Panc1 (cell line): Measurements from ENCODE around the gene NKX2-1. TPM values are rescaled to one million over a fixed set of nuclear protein-coding genes. Genes with fewer than 3 reads are reported as not detected.

ENCODE experiments used
- ATAC-seq: fragments of 200-7000 bp; cut with Tn5 transposase; 2 replicates; pipeline ENCODE4 v1.9.1; 2020; ENCODE audit warnings: mild to moderate bottlenecking, moderate library complexity
- BruUV-seq: library from RNA; stranded (reverse); fragments of 400-500 nt; replicated peaks from 2 replicates; lab custom pipeline; 2021; lab: Mats Ljungman, UMichigan
- CTCF ChIA-PET: fragments of 300-600 bp; sonication (Branson Sonifier 250); formaldehyde crosslinking; loops from one replicate; lab custom pipeline; 2022; ENCODE audit warnings: antibody characterized with exemption; lab: Charles Lee
- POLR2A ChIA-PET: fragments of 300-600 bp; sonication (Branson Sonifier 250); formaldehyde crosslinking; loops from one replicate; lab custom pipeline; 2022; ENCODE audit warnings: antibody characterized with exemption; lab: Charles Lee
- DNase-seq: peaks from one replicate; pipeline ENCODE4 v3.0.0-alpha.2; 2010; ENCODE audit warnings: low read depth, low spot score
- H3K27ac ChIP-seq: 2 replicates; pipeline ENCODE4 v1.5.1; 2011; ENCODE audit warnings: mild to moderate bottlenecking, low read length, inconsistent platforms
- H3K27me3 ChIP-seq: fragments of 200-500 bp; sonication (Bioruptor generic); 2 replicates; pipeline ENCODE4 v1.6.0; 2014; ENCODE audit warnings: low read length, inconsistent platforms; ENCODE audit not compliant: control insufficient read depth, insufficient read depth
- H3K36me3 ChIP-seq: fragments of 200-500 bp; sonication (Bioruptor generic); 2 replicates; pipeline ENCODE4 v1.5.1; 2014; ENCODE audit warnings: inconsistent platforms, mild to moderate bottlenecking, low read length, moderate library complexity; ENCODE audit not compliant: control insufficient read depth, insufficient read depth
- H3K4me1 ChIP-seq: 2 replicates; pipeline ENCODE4 v1.5.1; 2011; ENCODE audit warnings: inconsistent platforms, mild to moderate bottlenecking, low read length, moderate library complexity; ENCODE audit not compliant: control insufficient read depth, insufficient read depth
- H3K4me3 ChIP-seq, 2 experiments: 2 replicates each; pipeline ENCODE4 v1.5.1; 2011 to 2012; ENCODE audit warnings: low read depth in 2 of 2, low read length in 2 of 2, mild to moderate bottlenecking in 2 of 2, inconsistent platforms in 1 of 2, moderate library complexity in 1 of 2
- H3K9me3 ChIP-seq: fragments of 200-500 bp; sonication (Bioruptor generic); 2 replicates; pipeline ENCODE4 v1.5.1; 2014; ENCODE audit warnings: low read depth, mild to moderate bottlenecking, inconsistent platforms, low read length, moderate library complexity; ENCODE audit not compliant: control insufficient read depth, insufficient read depth
- POLR2AphosphoS5 ChIP-seq: IDR thresholded peaks from 2 replicates; pipeline ENCODE4 v1.6.1; 2012; ENCODE audit warnings: mild to moderate bottlenecking, low read depth, low read length, moderate library complexity
- SIN3A ChIP-seq: IDR thresholded peaks from 2 replicates; pipeline ENCODE4 v1.6.1; 2012; ENCODE audit warnings: low read depth, mild to moderate bottlenecking, low read length, moderate library complexity, borderline replicate concordance; ENCODE audit not compliant: insufficient read depth
- TCF7L2 ChIP-seq: IDR thresholded peaks from 2 replicates; pipeline ENCODE4 v1.6.1; 2011; ENCODE audit warnings: mild to moderate bottlenecking, low read depth, low read length, inconsistent platforms
- in situ Hi-C: cut with HindIII; loops from 2 replicates; pipeline ENCODE4 v1.10.0; 2016; ENCODE audit warnings: low sequenced_read_pairs, low pct_unique_long_range_greater_than_20kb
- intact Hi-C: fragments of 100-400 bp; cut with micrococcal nuclease; formaldehyde crosslinking; loops from one replicate; pipeline ENCODE4 v1.10.0; 2022; ENCODE audit not compliant: unreplicated experiment
- total RNA-seq: library from RNA; stranded (reverse); gene quantifications from one replicate; pipeline ENCODE4 v1.2.1, GENCODE V29; 2021; ENCODE audit not compliant: unreplicated experiment
- TF ChIP-seq, protein P1 (sequence below), 2 experiments: IDR thresholded peaks; 2 replicates each; pipeline ENCODE4 v1.6.1; 2011 to 2012; ENCODE audit warnings: low read depth in 2 of 2, control low read depth in 1 of 2, low read length in 1 of 2, mild to moderate bottlenecking in 1 of 2, moderate library complexity in 1 of 2; ENCODE audit not compliant: insufficient read depth in 1 of 2
- TF ChIP-seq, protein P2 (sequence below): fragments of 450-650 bp; IDR thresholded peaks from 2 replicates; pipeline ENCODE4 v1.5.1; 2017; ENCODE audit warnings: mild to moderate bottlenecking

NKX2-1 gene
- total RNA-seq, 1 experiment from 2014 or later, result 0.13 TPM

DNA sequence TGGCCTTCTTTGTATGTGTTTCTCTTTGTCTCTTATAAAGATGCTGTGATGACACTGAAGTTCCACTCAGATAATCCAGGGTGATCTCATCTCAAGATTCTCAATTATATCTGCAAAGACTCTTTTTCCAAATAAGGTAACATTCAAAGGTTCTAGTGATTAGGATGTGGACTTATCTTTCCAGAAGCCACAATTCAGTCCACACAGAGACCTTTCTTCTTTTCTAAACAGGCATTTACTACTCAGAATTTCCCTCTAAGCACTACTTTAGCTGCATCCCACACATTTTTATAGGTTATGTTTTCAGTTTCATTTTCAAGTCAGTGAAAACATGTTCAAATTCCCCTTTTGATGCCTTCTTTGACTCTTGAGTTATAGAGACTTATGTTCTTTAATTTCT is 9.0 kb upstream of the NKX2-1 start:
- TF ChIP-seq, protein P1, sequence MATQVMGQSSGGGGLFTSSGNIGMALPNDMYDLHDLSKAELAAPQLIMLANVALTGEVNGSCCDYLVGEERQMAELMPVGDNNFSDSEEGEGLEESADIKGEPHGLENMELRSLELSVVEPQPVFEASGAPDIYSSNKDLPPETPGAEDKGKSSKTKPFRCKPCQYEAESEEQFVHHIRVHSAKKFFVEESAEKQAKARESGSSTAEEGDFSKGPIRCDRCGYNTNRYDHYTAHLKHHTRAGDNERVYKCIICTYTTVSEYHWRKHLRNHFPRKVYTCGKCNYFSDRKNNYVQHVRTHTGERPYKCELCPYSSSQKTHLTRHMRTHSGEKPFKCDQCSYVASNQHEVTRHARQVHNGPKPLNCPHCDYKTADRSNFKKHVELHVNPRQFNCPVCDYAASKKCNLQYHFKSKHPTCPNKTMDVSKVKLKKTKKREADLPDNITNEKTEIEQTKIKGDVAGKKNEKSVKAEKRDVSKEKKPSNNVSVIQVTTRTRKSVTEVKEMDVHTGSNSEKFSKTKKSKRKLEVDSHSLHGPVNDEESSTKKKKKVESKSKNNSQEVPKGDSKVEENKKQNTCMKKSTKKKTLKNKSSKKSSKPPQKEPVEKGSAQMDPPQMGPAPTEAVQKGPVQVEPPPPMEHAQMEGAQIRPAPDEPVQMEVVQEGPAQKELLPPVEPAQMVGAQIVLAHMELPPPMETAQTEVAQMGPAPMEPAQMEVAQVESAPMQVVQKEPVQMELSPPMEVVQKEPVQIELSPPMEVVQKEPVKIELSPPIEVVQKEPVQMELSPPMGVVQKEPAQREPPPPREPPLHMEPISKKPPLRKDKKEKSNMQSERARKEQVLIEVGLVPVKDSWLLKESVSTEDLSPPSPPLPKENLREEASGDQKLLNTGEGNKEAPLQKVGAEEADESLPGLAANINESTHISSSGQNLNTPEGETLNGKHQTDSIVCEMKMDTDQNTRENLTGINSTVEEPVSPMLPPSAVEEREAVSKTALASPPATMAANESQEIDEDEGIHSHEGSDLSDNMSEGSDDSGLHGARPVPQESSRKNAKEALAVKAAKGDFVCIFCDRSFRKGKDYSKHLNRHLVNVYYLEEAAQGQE (IDR thresholded peaks at IDR 0.05; ENCODE audit: insufficient read depth in 1 of 2, low read depth in 2 of 2, low read length in 1 of 2), result no peak
- no peak for TF ChIP-seq POLR2AphosphoS5
- TF ChIP-seq SIN3A, result no peak
- TF ChIP-seq, protein P2, sequence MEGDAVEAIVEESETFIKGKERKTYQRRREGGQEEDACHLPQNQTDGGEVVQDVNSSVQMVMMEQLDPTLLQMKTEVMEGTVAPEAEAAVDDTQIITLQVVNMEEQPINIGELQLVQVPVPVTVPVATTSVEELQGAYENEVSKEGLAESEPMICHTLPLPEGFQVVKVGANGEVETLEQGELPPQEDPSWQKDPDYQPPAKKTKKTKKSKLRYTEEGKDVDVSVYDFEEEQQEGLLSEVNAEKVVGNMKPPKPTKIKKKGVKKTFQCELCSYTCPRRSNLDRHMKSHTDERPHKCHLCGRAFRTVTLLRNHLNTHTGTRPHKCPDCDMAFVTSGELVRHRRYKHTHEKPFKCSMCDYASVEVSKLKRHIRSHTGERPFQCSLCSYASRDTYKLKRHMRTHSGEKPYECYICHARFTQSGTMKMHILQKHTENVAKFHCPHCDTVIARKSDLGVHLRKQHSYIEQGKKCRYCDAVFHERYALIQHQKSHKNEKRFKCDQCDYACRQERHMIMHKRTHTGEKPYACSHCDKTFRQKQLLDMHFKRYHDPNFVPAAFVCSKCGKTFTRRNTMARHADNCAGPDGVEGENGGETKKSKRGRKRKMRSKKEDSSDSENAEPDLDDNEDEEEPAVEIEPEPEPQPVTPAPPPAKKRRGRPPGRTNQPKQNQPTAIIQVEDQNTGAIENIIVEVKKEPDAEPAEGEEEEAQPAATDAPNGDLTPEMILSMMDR, result no peak
- TF ChIP-seq TCF7L2, result no peak
- no peaks in the 10 kb centered on the region for H3K4me1 ChIP-seq
- no peak overlapping the region for H3K27ac ChIP-seq
- intact Hi-C loops (no loop called here), in situ Hi-C loops (no loop called here)
- peaks cover 15% of the 10 kb centered on the region for H3K27me3 ChIP-seq
- no peaks in the 10 kb centered on the region for H3K36me3 ChIP-seq
- DNase-seq, result no peak
- no peak overlapping the region for H3K4me3 ChIP-seq
- H3K9me3 ChIP-seq, result no peaks in the 10 kb centered on the region
- ATAC-seq, result no peak
- POLR2A ChIA-PET, result no interaction called here
- no TSS peak for BruUV-seq
- CTCF ChIA-PET, result no interaction called here

DNA sequence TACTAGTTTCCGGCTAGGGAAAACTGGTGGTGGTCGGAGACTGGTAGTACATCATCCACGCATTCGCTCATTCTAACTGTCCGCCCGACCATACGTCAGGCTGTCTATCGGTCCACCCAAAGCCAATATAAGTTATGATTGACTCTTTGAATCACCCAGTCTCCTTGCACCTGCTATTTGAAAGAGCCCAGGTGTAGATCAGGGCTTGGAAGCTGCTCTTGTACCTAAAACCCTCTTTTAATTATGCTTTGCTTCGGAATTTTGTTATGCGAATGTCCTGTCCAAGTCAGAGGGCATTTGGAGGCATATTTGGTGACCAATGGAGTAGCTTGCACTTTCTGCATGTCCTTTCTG is 5.7 kb upstream of the NKX2-1 start:
- Histone ChIP-seq H3K27ac (no peak overlapping the region), H3K9me3 (no peaks in the 10 kb centered on the region), H3K4me1 (no peaks in the 10 kb centered on the region; the same call in 1 of the 2 replicates), H3K36me3 (no peaks in the 10 kb centered on the region), H3K27me3 (peaks cover 10% of the 10 kb centered on the region), H3K4me3 (no peak overlapping the region)
- CTCF ChIA-PET, result interaction anchor here (0.6 to 0.9 kb wide), 3 partner anchors 33 to 652 kb away, joined by 3 to 10 read pairs (median 3); no protein-coding TSS in a partner anchor
- in situ Hi-C loops, result no loop called here
- DNase-seq, result no peak
- TF ChIP-seq TCF7L2 (no peak), SIN3A (no peak)
- TF ChIP-seq, protein P2, result peak; percentile 43
- no peak for ATAC-seq
- no TSS peak for BruUV-seq
- POLR2A ChIA-PET, result no interaction called here
- intact Hi-C loops, result no loop called here
